Thyroid gland (tissue), 4 donors: Measurements from ENCODE around the gene CDC45. TPM values are rescaled to one million over a fixed set of nuclear protein-coding genes. Genes with fewer than 3 reads are reported as not detected.

Experiments used
- DNase-seq, 2 donors: peaks; one replicate each; pipeline ENCODE4 v3.0.0-alpha.2; 2019
- H3K27ac ChIP-seq, 3 donors: fragments of 200-600 bp; sonication (generic); 1 replicate in 2 of 3; 2 replicates in 1 of 3; pipeline ENCODE4 v1.5.1; 2016 to 2019; ENCODE audit warnings: mild to moderate bottlenecking in 1 of 3, moderate library complexity in 1 of 3
- H3K27me3 ChIP-seq: fragments of 200-600 bp; sonication (generic); one replicate; pipeline ENCODE4 v1.5.1; 2019
- H3K36me3 ChIP-seq, 2 donors: fragments of 200-600 bp; sonication (generic); one replicate each; pipeline ENCODE4 v1.5.1; 2016 to 2019
- H3K4me1 ChIP-seq, 2 donors: fragments of 200-600 bp; sonication (generic); one replicate each; pipeline ENCODE4 v1.5.1; 2017 to 2019
- H3K4me3 ChIP-seq, 3 donors: fragments of 200-600 bp; sonication (generic); replicated peaks in 1 of 3; 1 replicate in 2 of 3; 2 replicates in 1 of 3; pipeline ENCODE4 v1.5.1; 2016; ENCODE audit warnings: mild to moderate bottlenecking in 1 of 3
- H3K9me3 ChIP-seq: fragments of 200-600 bp; sonication (generic); one replicate; pipeline ENCODE4 v1.5.1; 2017
- POLR2A ChIP-seq, 2 donors: fragments of 450-650 bp; IDR thresholded peaks; one replicate each; pipeline ENCODE4 v1.6.1; 2017; ENCODE audit warnings: antibody characterized with exemption in 2 of 2, mild to moderate bottlenecking in 2 of 2, moderate library complexity in 1 of 2
- WGBS, 2 donors: methylation state at CpG; one replicate each; pipeline ENCODE4 v1.1.5; 2017; 5-methylcytosine and 5-hydroxymethylcytosine counted together
- intact Hi-C: fragments of 100-400 bp; cut with DNase I; formaldehyde crosslinking; loops from one replicate; pipeline ENCODE4 v1.15.1; 2023
- total RNA-seq, 4 donors: library from RNA; depleted of rRNA; stranded (reverse); fragments of >200 nt; gene quantifications; one replicate each; pipeline ENCODE4 v1.2.3, GENCODE V29; 2016
- TF ChIP-seq, protein P1 (sequence below), 6 experiments: fragments of 200-600 bp in 3 of 6; fragments of 450-650 bp in 3 of 6; sonication (generic) in 3 of 6; IDR thresholded peaks; one replicate each; pipeline ENCODE4 v1.5.1; 2016 to 2019; ENCODE audit warnings: antibody characterized with exemption in 6 of 6, mild to moderate bottlenecking in 2 of 6, inconsistent platforms in 1 of 6, moderate library complexity in 1 of 6

The CDC45 gene
- total RNA-seq, 4 donors from 2014 or later = 0.24 to 1.9 (median 1.7) TPM; not detected in 1

DNA sequence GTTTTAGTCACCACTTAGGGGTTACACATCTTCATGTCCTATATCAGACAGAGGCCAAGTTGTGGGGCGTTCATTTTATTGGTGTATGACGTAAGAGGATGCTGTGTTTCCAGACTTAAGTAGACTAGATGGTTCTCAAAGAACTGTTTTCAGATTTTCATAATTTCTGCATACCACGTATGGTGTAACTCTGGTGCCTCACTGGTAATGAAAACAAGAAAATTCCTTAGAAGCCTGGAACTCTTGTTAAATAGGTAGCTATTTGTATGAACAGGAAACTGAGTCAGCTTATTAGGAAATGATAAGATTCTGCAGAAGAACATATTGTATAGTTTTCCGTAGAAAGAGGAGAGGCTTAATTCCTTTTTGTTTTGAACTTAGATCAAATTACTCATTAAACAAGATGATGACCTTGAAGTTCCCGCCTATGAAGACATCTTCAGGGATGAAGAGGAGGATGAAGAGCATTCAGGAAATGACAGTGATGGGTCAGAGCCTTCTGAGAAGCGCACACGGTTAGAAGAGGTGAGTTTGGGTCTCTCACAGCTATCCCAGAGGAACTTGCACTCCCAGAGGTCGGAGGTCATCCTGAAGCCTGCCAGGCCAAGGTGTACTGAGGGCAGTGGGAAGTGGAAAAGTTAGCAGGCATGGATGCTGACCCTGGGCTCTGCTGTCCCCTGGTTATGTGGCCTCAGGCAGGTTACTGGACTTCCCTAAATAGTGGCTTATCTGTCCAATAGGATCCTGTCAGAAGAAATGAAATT lies 3.9 kb downstream of the CDC45 start:
- Histone ChIP-seq H3K27ac (no peak overlapping the region), H3K36me3 (no peaks in the 10 kb centered on the region), H3K4me1 (peaks cover 4 to 5% of the 10 kb centered on the region in 2 donors), H3K4me3 (no peak overlapping the region), H3K27me3 (no peaks in the 10 kb centered on the region), H3K9me3 (no peaks in the 10 kb centered on the region)
- DNase-seq = no peak
- WGBS, 2 donors = 89% methylated on average over 8 of the region's 8 CpGs
- TF ChIP-seq, protein P1, sequence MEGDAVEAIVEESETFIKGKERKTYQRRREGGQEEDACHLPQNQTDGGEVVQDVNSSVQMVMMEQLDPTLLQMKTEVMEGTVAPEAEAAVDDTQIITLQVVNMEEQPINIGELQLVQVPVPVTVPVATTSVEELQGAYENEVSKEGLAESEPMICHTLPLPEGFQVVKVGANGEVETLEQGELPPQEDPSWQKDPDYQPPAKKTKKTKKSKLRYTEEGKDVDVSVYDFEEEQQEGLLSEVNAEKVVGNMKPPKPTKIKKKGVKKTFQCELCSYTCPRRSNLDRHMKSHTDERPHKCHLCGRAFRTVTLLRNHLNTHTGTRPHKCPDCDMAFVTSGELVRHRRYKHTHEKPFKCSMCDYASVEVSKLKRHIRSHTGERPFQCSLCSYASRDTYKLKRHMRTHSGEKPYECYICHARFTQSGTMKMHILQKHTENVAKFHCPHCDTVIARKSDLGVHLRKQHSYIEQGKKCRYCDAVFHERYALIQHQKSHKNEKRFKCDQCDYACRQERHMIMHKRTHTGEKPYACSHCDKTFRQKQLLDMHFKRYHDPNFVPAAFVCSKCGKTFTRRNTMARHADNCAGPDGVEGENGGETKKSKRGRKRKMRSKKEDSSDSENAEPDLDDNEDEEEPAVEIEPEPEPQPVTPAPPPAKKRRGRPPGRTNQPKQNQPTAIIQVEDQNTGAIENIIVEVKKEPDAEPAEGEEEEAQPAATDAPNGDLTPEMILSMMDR (IDR thresholded peaks at IDR 0.05) = no peak
- TF ChIP-seq POLR2A (IDR thresholded peaks at IDR 0.05) = no peak
- intact Hi-C loops = no loop called here

DNA sequence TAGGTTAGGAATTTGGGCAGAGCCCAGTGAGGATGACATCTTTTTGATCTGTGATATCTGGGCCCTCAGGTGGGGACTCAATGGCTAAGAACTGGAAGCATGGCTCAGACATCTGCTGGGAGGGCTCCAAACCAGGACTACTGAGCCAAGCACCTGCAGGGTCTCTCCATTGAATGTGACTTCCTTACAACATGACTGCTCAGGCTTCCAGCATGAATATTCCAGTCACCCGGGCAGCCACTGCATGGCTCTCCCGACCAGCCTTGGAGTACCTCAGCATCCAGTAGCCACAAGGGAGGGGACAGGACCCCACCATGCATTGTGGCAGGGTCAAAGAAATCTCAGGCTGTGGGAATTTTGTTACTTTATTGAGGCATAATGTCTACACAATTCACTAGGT lies 8.6 kb downstream of the CDC45 start:
- Histone ChIP-seq H3K27ac (no peak overlapping the region), H3K27me3 (no peaks in the 10 kb centered on the region), H3K36me3 (no peaks in the 10 kb centered on the region), H3K4me3 (no peak overlapping the region), H3K9me3 (no peaks in the 10 kb centered on the region), H3K4me1 (no peaks in the 10 kb centered on the region)
- intact Hi-C loops = no loop called here
- no peak for DNase-seq
- WGBS, 2 donors = 95 to 100% methylated on average over 2 of the region's 2 CpGs
- TF ChIP-seq, protein P1 (IDR thresholded peaks at IDR 0.05) = no peak
- no peak for TF ChIP-seq POLR2A (IDR thresholded peaks at IDR 0.05)

DNA sequence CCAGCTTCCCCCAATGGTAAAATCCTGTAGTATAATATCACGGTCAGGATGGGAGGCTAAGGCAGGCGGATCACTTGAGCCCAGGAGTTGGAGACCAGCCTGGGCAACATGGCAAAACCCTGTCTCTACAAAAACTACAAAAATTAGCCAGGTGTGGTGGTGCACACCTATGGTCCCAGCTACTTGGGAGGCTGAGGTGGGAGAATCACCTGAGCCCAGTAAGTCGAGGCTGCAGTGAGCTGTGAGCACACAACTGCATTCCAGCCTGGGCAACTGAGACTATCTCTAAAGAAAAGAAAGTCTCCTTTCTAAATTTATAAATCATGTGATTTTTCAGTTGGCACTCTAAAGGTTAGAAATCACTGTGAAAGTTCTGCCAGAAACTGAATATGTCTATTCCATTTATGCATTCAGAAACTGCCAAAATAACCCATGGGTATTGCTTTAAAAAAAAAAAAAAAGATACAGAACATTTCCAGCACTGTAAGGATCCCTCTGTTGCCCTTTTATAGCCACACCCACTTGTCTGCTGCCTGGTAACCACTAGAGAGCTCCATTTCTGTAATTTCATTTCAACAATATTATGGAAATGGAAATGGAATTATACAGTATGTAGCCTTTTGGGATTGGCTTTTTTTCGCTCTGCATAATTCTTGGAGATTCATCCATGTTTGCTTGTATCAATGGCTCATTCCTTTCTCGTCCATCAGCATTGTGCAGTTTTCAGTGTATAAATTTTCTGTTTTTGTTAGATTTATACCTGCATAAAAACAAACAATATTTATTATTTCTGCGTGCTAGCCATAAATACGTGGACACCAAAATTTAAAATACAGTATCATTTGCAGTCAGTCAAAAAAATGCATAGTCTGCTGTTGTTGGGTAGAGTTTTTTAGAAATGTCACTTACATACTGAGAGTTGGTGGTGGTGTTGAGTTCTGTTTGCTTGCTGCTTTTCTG lies 9.4 kb downstream of the CDC45 start:
- H3K36me3 ChIP-seq = no peaks in the 10 kb centered on the region
- WGBS, 2 donors = 86 to 92% methylated on average over 7 of the region's 7 CpGs
- intact Hi-C loops = no loop called here
- H3K4me1 ChIP-seq = no peaks in the 10 kb centered on the region
- TF ChIP-seq, protein P1 (IDR thresholded peaks at IDR 0.05) = no peak
- TF ChIP-seq POLR2A (IDR thresholded peaks at IDR 0.05) = no peak
- no peaks in the 10 kb centered on the region for H3K9me3 ChIP-seq
- DNase-seq = no peak
- no peaks in the 10 kb centered on the region for H3K27me3 ChIP-seq
- H3K4me3 ChIP-seq = no peak overlapping the region
- H3K27ac ChIP-seq = no peak overlapping the region

DNA sequence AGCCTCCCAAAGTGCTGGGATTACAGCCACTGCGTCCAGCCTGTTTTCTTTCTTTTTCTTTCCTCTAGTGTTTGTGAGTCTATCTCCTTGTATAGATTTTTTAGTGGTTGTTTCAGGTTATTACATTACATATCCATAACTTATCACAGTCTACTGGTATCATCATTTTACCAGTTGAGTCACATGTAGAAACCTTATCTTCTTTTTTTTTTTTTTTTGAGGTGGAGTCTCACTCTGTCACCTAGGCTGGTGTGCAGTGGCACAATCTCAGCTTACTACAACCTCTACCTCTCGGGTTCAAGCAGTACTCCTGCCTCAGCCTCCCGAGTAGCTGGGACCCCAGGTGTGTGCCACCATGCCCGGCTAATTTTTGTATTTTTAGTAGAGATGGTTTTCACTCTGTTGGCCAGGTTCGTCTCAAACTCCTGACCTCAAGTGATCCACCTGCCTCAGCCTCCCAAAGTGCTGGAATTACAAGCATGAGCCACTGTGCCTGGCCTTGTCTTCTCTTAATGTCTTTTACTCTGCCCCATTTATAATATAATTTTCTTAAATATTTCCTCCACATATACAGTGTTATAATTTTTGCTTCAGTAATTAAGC lies 11.0 kb downstream of the CDC45 start:
- H3K4me1 ChIP-seq = no peaks in the 10 kb centered on the region
- WGBS, 2 donors = 93 to 96% methylated on average over 5 of the region's 5 CpGs
- DNase-seq = no peak
- no peak overlapping the region for H3K4me3 ChIP-seq
- no peak for TF ChIP-seq POLR2A (IDR thresholded peaks at IDR 0.05)
- TF ChIP-seq, protein P1 (IDR thresholded peaks at IDR 0.05) = no peak
- no peaks in the 10 kb centered on the region for H3K9me3 ChIP-seq
- no peaks in the 10 kb centered on the region for H3K27me3 ChIP-seq
- intact Hi-C loops = no loop called here
- no peaks in the 10 kb centered on the region for H3K36me3 ChIP-seq
- H3K27ac ChIP-seq = no peak overlapping the region
